HG02642 (cell line): ENCODE measurements around the gene LRRC27.
A peak's percentile ranks its signal among the peaks of the same experiment; 100 is the strongest.
"Not testable (repeated sequence)": the region's sequence is repeated elsewhere in the genome, so short reads cannot be mapped to it uniquely, and the experiment has no call there.

Source experiments
- ATAC-seq: cut with Tn5 transposase; IDR thresholded peaks from one replicate; pipeline ENCODE4 v1.9.1; 2021; ENCODE audit warnings: mild to moderate bottlenecking; ENCODE audit not compliant: unreplicated experiment, poor library complexity

The LRRC27 gene

GRCh38 chr10:132385721-132386418 is 53.9 kb downstream of the LRRC27 start:
- no peak for ATAC-seq

- ATAC-seq, result no peak
Observed at GRCh38 chr10:132386419-132386831, 54.4 kb downstream of the LRRC27 start.

- not testable (repeated sequence) for ATAC-seq
Observed at GRCh38 chr10:132386896-132387295, 54.9 kb downstream of the LRRC27 start.

GRCh38 chr10:132387764-132388210 is 55.8 kb downstream of the LRRC27 start:
- no peak for ATAC-seq

GRCh38 chr10:132388891-132389432 is 57.0 kb downstream of the LRRC27 start:
- no peak for ATAC-seq

- no peak for ATAC-seq
Observed at GRCh38 chr10:132389433-132390169, 57.6 kb downstream of the LRRC27 start.

- no peak for ATAC-seq
Observed at GRCh38 chr10:132390170-132390920, 58.4 kb downstream of the LRRC27 start.

GRCh38 chr10:132390921-132391675 is 59.1 kb downstream of the LRRC27 start:
- no peak for ATAC-seq

GRCh38 chr10:132391676-132392020 is 59.7 kb downstream of the LRRC27 start:
- no peak for ATAC-seq

GRCh38 chr10:132392184-132392800 is 60.3 kb downstream of the LRRC27 start:
- ATAC-seq, result no peak

- ATAC-seq, result no peak
Observed at GRCh38 chr10:132392811-132393694, 61.1 kb downstream of the LRRC27 start.

GRCh38 chr10:132393695-132394181 is 61.7 kb downstream of the LRRC27 start:
- no peak for ATAC-seq

- no peak for ATAC-seq
Observed at GRCh38 chr10:132394201-132394811, 62.3 kb downstream of the LRRC27 start.

GRCh38 chr10:132394936-132395703 is 63.1 kb downstream of the LRRC27 start:
- no peak for ATAC-seq

- ATAC-seq, result peak; percentile 16
Observed at GRCh38 chr10:132395704-132396493, 63.9 kb downstream of the LRRC27 start.

- peak; percentile 45 for ATAC-seq
Observed at GRCh38 chr10:132396494-132397035, 64.6 kb downstream of the LRRC27 start.
